ENCODE measurements around the gene CCDC171.
"Not testable (repeated sequence)": the region's sequence is repeated elsewhere in the genome, so short reads cannot be mapped to it uniquely, and the experiment has no call there.

The CCDC171 gene

DNA sequence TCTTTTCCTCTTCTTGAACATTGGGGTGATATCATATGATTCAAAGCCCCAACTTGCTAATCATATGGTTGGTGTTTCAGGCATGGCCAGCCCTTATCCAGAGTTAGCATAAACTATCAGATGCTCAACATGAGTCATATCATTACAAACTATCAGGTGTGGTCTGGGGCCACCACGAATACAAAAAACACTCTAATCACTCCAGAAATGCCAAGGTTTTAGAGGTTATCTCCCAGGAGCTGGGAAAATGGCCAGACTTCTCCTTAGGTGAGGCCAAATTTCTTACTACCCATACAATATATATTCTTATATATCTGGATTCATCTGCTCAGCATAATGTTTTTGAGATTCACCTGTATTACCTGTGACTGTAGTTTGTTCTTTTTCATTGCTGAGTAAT, 210.5 kb downstream of the CCDC171 start:
- DNase-seq (ENCODE audit: low spot score) = no peak

GRCh38 chr9:15764131-15764530, 211.3 kb downstream of the CCDC171 start:
- DNase-seq (ENCODE audit: low spot score) = no peak

DNA sequence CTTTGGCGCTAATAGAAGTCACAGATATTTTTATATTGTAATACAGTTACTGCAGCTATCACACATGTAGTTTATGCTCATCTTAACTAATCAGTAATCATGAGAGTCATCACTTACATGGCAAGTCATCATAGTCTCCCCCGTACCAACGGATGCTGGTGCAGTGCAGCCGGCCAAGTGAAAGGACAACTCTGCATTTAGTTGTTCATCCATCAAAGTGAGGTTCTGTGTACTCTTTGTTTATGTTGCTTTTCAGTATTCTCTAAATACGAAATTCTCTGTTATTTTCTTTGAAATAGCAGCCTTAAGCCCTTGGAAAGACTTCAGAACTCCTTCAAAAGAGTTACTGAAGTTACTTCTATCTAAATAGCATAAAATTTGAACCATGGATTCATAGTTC, 216.7 kb downstream of the CCDC171 start:
- no peak for DNase-seq (ENCODE audit: low spot score)

DNA sequence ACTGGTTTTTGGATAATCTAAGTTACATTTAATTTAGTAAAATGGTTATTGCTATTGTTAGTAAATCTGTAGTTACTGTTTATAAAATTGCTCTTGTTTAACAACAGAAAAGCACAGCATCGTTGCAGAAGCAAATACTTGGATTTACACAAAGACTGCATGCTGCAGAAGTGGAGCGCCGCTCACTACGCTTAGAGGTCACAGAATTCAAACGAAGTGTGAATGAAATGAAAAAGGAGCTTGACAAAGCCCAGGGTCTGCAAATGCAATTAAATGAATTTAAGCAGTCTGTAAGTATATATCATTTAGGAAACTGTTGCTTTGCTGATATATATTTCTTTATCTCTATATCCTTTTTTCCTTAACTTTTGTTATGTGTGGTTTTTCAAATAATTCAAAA, 226.0 kb downstream of the CCDC171 start:
- no peak for DNase-seq (ENCODE audit: low spot score)

DNA sequence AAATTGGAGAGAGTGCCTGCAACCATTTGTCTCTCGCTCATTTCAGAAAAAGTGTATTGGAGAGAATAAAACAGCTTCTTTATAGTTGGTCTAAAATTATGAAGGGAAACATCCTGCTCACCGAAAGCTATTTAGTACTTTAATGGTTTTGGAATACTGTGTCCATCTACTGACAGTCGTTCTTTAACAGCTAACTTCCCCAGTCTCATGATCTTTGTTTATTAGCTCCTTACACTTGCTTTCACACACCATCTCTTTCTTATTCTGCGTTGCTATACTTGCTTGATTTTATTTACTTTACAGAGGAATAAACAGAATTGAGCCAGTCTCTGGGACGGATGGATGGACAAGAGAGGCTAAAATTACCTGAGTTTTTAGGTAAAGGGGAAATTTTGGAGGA, 229.3 kb downstream of the CCDC171 start:
- DNase-seq (ENCODE audit: low spot score) = no peak

GRCh38 chr9:15785584-15785983, 232.7 kb downstream of the CCDC171 start:
- DNase-seq (ENCODE audit: low spot score) = no peak

GRCh38 chr9:15786616-15787015, 233.8 kb downstream of the CCDC171 start:
- DNase-seq (ENCODE audit: low spot score) = no peak

DNA sequence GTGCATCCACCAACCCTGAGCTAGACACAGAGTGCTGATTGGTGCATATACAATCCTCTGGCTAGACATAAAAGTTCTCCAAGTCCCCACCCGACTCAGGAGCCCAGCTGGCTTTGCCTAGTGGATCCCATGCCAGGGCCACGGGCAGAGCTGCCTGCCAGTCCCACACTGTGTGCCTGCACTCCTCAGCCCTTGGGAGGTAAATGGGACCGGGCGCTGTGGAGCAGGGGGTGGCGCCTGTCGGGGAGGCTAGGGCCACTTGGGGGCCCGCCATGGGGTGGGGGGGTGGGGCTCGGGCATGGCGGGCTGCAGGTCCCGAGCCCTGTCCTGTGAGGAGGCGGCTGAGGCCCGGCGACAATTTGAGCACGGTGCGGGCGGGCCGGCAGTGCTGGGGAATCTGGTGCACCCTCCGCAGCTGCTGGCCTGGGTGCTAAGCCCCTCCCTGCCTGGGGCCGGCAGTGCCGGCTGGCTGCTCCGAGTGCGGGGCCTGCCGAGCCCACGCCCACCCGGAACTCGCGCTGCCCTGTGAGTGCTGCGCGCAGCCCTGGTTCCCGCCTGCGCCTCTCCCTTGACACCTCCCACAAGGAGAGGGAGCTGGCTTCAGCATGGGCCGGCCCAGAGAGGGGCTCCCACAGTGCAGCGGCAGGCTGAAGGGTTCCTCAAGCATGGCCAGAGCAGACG, 257.5 kb downstream of the CCDC171 start:
- not testable (repeated sequence) for DNase-seq (ENCODE audit: low spot score)

GRCh38 chr9:15813076-15813475, 260.2 kb downstream of the CCDC171 start:
- DNase-seq (ENCODE audit: low spot score) = no peak

GRCh38 chr9:15824310-15824709, 271.5 kb downstream of the CCDC171 start:
- no peak for DNase-seq (ENCODE audit: low spot score)

- DNase-seq (ENCODE audit: low spot score) = no peak
Observed at GRCh38 chr9:15831384-15831783, 278.5 kb downstream of the CCDC171 start.

DNA sequence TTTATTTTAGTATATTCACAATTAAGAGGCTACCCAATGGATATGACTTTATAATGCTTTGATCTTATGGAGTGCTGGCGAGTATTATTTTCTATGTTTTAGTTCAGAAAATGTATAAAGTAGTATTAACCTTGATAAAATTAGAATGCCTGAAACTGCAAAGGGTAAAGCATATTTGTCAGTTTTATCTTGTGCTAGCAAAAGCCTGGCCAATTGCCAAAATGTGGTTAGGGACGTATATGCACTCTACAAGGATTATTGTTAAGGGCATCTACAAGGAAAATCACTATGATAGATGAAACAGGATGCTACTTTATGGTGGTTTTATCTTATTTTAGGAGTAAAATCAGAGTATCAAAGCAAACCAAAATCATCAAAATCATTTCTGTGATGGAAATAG, 281.7 kb downstream of the CCDC171 start:
- DNase-seq (ENCODE audit: low spot score) = no peak

DNA sequence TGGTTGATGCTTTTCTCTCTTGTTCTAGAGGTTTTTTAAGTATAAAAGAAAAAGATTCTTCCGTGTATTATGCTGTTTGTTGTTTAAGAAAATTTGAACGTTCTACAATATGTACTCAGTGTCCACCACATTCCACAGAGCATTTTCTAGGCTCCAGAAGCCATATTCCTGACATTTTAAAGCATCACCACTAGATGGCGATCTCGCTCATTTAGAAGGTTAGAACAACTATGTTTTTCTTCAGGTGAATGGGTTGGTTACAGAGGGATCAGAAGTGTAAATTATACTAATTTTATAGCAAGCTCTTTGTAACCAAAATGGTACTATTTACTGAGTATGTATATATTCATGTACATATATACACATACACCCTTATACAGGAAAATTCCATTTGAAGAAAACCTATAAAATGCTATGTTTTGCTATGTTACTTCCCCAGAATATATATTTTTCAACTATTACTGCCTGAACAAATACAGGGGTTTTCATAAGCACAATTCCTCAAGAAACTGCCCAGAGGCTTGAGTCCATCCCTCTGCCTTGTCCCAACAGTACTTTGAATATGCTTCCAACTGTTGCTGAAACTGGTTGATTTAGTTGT, 284.3 kb downstream of the CCDC171 start:
- peak; percentile 14 for DNase-seq (ENCODE audit: low spot score)

- no peak for DNase-seq (ENCODE audit: low spot score)
Observed at GRCh38 chr9:15842051-15842450, 289.2 kb downstream of the CCDC171 start.

GRCh38 chr9:15843316-15843715, 290.5 kb downstream of the CCDC171 start:
- DNase-seq (ENCODE audit: low spot score) = no peak

- no peak for DNase-seq (ENCODE audit: low spot score)
Observed at GRCh38 chr9:15843931-15844330, 291.1 kb downstream of the CCDC171 start.

DNA sequence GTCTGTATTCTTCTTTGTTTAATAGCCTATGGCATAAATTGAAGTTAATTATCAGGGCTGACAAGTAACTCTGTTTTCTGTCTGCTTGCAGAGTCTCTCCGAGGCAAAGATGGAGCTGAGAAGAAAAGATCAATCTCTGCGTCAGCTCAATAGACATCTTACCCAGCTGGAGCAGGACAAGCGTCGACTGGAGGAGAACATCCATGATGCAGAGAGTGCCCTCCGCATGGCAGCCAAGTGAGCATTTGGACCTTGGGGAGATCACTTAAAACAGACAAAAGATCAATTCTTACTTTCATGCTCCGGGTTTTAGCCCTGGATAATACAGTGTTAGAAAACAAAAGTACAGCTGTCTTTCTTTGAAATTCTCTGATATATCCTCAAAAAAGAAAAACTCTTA, 293.8 kb downstream of the CCDC171 start:
- no peak for DNase-seq (ENCODE audit: low spot score)

DNA sequence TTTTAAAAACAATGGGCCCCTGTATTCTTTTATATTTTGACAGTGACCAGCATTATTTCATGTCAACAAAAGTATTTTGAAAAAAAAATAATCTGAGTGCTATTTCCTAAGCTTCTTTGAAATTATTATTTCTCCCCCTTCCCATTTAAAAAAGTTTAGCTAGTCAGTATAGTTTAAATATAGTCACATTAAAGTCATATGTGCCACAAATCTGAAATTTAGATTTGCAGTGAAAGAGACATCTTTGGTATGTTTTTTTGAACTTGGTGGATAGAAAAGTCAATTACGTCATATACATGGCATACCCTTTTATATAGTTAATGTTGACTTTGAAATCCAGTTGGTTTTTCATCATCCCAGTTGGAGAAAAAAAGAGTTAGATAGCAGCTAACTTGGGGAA, 297.0 kb downstream of the CCDC171 start:
- DNase-seq (ENCODE audit: low spot score) = no peak

- DNase-seq (ENCODE audit: low spot score) = no peak
Observed at GRCh38 chr9:15851766-15852165, 298.9 kb downstream of the CCDC171 start.

GRCh38 chr9:15856591-15856990, 303.7 kb downstream of the CCDC171 start:
- DNase-seq (ENCODE audit: low spot score) = no peak

DNA sequence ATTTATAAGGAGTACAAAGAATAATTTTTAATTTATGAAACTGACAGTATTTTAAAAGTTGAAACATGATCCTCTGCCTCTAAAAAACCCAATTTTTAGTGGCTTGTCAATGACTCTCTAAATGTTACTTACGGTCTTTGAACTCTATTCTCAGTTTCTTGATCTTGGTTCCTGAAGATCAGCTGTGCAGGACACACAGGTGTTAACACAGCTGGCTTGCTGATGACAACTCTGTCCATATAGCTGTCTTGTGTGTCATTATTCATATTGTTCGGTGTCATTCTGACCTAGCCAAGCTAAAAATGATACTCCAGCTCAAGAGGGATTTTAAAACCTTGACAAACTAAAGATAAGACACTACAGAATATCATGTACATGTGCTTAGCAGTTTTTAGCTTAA, 314.5 kb downstream of the CCDC171 start:
- DNase-seq (ENCODE audit: low spot score) = no peak

DNA sequence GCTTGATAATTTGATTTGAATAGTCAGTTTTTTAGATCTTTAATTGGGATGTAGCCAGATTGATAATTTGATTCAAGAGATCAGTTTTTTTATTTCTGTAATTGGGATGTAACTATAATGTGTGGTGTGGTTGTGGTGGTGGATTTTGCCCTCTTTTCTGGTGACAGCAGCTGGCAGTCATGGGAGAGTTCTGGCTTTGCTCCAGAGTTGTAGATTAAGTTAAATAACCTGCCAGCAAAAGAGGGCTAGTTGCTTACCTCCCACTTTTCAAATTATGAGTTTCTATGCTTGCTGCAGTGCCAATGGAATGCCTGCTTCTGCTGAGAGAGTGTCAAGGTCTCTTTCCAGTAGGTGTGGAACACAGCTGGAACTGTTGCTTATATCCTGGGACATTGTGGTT, 315.1 kb downstream of the CCDC171 start:
- no peak for DNase-seq (ENCODE audit: low spot score)

DNA sequence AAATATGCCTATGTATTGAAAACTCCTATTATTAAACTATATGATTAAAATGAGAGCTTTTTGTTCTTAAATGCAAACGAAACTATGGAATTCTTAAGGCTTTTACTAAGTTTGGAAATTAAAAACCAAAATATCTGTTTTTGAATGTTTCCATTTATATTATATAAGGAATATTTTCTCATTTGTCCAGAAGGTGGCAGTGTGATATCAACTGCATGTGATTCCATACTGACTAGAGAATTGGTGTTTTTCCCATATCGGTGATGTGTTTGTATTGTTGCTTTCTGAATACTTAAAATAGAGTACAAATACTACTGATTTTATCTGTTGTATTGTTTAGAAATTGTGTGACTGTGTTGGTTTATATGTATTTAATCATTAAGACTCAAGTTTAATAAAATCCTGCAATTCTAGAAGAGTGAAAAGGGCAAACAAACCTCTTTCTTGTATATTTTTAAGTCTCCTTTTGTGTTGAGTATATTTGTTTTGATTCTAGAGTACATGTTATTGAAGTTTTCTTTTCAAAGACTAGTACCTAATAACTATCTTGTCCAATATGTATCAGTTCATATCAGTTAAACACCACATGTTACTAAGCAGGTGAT, 320.8 kb downstream of the CCDC171 start:
- DNase-seq (ENCODE audit: low spot score) = peak; percentile 19

- no peak for DNase-seq (ENCODE audit: low spot score)
Observed at GRCh38 chr9:15882328-15882727, 329.5 kb downstream of the CCDC171 start.

All from putamen (tissue), 1 donor.